HEK293T (cell line): ENCODE data around the gene KCNJ10.

ENCODE experiments used
- CTCF ChIA-PET: fragments of 350-600 bp; formaldehyde crosslinking; extraction: SDS; loops from one replicate; lab custom pipeline; 2021; ENCODE audit warnings: antibody characterized with exemption, inconsistent platforms; lab: Yijun Ruan, JAX
- POLR2A ChIA-PET: fragments of 350-600 bp; formaldehyde crosslinking; extraction: SDS; loops from one replicate; lab custom pipeline; 2020; ENCODE audit warnings: antibody characterized with exemption, inconsistent platforms; lab: Yijun Ruan, JAX
- DNase-seq: peaks from one replicate; pipeline ENCODE4 v3.0.0; 2012; ENCODE audit warnings: mixed read lengths; ENCODE audit errors: extremely low spot score
- ARNT ChIP-seq: fragments of 450-650 bp; IDR thresholded peaks from 2 replicates; pipeline ENCODE4 v1.6.1; 2017; ENCODE audit warnings: mild to moderate bottlenecking
- BHLHE40 ChIP-seq: fragments of 450-650 bp; IDR thresholded peaks from 2 replicates; pipeline ENCODE4 v1.6.1; 2016; ENCODE audit warnings: mild to moderate bottlenecking, moderate library complexity, borderline replicate concordance
- CTBP1 ChIP-seq: fragments of 450-650 bp; IDR thresholded peaks from 2 replicates; pipeline ENCODE4 v1.6.1; 2016; ENCODE audit warnings: borderline replicate concordance
- ELF4 ChIP-seq: fragments of 450-650 bp; IDR thresholded peaks from 2 replicates; pipeline ENCODE4 v1.6.1; 2017; ENCODE audit warnings: antibody characterized with exemption
- FOXA1 ChIP-seq: fragments of 450-650 bp; IDR thresholded peaks from 2 replicates; pipeline ENCODE4 v1.6.1; 2016; ENCODE audit warnings: mild to moderate bottlenecking
- FOXK2 ChIP-seq: fragments of 450-650 bp; IDR thresholded peaks from 2 replicates; pipeline ENCODE4 v1.6.1; 2016; ENCODE audit warnings: mild to moderate bottlenecking
- FOXM1 ChIP-seq: fragments of 450-650 bp; IDR thresholded peaks from 2 replicates; pipeline ENCODE4 v1.6.1; 2017; ENCODE audit warnings: mild to moderate bottlenecking, borderline replicate concordance
- HDGF ChIP-seq: fragments of 450-650 bp; IDR thresholded peaks from 2 replicates; pipeline ENCODE4 v1.6.1; 2017; ENCODE audit warnings: antibody characterized with exemption, borderline replicate concordance
- L3MBTL2 ChIP-seq: fragments of 450-650 bp; conservative IDR thresholded peaks from 2 replicates; pipeline ENCODE4 v1.6.1; 2016; ENCODE audit warnings: mild to moderate bottlenecking
- LEF1 ChIP-seq: fragments of 450-650 bp; IDR thresholded peaks from 2 replicates; pipeline ENCODE4 v1.6.1; 2017; ENCODE audit warnings: mild to moderate bottlenecking, borderline replicate concordance
- NFRKB ChIP-seq: fragments of 450-650 bp; IDR thresholded peaks from 2 replicates; pipeline ENCODE4 v1.6.1; 2016; ENCODE audit warnings: mild to moderate bottlenecking, moderate library complexity
- SP1 ChIP-seq: fragments of 450-650 bp; IDR thresholded peaks from 2 replicates; pipeline ENCODE4 v1.6.1; 2017
- SUZ12 ChIP-seq: fragments of 450-650 bp; IDR thresholded peaks from 2 replicates; pipeline ENCODE4 v1.6.1; 2016; ENCODE audit warnings: mild to moderate bottlenecking
- TARDBP ChIP-seq: fragments of 450-650 bp; IDR thresholded peaks from 2 replicates; pipeline ENCODE4 v1.6.1; 2016
- ZNF384 ChIP-seq: fragments of 450-650 bp; IDR thresholded peaks from 2 replicates; pipeline ENCODE4 v1.6.1; 2016
- TF ChIP-seq, protein P1 (sequence below): fragments of 450-650 bp; IDR thresholded peaks from 2 replicates; pipeline ENCODE4 v1.6.1; 2016

Gene KCNJ10

DNA sequence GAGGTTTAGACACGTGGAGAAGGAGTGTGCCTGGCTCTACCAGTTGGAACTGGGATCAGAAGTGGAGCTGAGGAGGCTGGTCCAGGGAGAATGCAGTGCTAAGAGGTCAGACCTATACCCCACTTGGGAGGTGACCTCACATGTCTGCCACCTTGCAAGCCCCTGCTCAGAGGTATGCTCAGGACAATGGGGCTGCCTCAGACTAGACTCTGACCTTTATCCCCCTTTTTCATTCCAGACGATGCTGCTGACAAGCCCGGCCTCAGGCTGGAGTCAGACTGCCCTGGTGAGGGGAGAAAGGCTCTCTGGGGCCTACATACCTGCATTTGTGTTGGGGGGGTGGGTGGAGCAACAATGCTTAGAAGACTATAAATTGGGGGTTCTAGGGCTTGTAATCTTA is 5.2 kb downstream of the KCNJ10 start:
- no peak for DNase-seq
- ChIA-PET CTCF (interaction anchor here (0.7 kb wide), 1 partner anchor 18 kb away, joined by 4 read pairs; no protein-coding TSS in a partner anchor), POLR2A (interaction anchor here (1.1 kb wide), 1 partner anchor 13 kb away, joined by 5 read pairs; no protein-coding TSS in a partner anchor)
- no peak for TF ChIP-seq SUZ12
- TF ChIP-seq ZNF384, result no peak
- TF ChIP-seq ELF4, result no peak
- TF ChIP-seq TARDBP, result no peak
- no peak for TF ChIP-seq FOXK2
- no peak for TF ChIP-seq ARNT
- TF ChIP-seq FOXA1, result no peak
- TF ChIP-seq LEF1, result no peak
- TF ChIP-seq, protein P1, sequence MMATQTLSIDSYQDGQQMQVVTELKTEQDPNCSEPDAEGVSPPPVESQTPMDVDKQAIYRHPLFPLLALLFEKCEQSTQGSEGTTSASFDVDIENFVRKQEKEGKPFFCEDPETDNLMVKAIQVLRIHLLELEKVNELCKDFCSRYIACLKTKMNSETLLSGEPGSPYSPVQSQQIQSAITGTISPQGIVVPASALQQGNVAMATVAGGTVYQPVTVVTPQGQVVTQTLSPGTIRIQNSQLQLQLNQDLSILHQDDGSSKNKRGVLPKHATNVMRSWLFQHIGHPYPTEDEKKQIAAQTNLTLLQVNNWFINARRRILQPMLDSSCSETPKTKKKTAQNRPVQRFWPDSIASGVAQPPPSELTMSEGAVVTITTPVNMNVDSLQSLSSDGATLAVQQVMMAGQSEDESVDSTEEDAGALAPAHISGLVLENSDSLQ, result no peak
- TF ChIP-seq L3MBTL2, result no peak
- TF ChIP-seq CTBP1, result no peak
- TF ChIP-seq SP1, result no peak
- TF ChIP-seq BHLHE40, result no peak
- no peak for TF ChIP-seq HDGF
- TF ChIP-seq FOXM1, result no peak
- TF ChIP-seq NFRKB, result no peak

DNA sequence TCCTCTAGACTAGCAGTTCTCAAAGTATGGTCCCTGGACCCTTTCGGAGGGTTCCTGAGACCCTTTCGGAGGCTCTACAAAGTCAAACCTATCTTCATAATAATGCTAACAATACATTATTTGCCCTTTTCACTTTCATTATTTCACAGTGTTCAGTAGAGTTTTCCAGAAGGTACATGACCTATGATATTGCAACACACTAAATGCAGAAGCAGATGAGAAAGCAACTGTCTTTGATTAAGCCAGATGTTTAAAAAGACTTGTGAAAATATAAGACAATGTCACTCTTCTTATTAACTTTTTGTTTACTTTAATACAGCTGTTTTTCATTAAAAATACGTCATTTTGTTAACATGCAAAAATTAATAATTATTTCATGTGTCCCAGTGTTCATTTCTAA is 5.8 kb downstream of the KCNJ10 start:
- CTCF ChIA-PET, result interaction anchor here (1.4 to 2.0 kb wide), 2 partner anchors 14 to 21 kb away, joined by 4 to 7 read pairs; no protein-coding TSS in a partner anchor
- no peak for TF ChIP-seq ZNF384
- DNase-seq, result no peak
- POLR2A ChIA-PET, result interaction anchor here (1.1 kb wide), 1 partner anchor 14 kb away, joined by 5 read pairs; no protein-coding TSS in a partner anchor

DNA sequence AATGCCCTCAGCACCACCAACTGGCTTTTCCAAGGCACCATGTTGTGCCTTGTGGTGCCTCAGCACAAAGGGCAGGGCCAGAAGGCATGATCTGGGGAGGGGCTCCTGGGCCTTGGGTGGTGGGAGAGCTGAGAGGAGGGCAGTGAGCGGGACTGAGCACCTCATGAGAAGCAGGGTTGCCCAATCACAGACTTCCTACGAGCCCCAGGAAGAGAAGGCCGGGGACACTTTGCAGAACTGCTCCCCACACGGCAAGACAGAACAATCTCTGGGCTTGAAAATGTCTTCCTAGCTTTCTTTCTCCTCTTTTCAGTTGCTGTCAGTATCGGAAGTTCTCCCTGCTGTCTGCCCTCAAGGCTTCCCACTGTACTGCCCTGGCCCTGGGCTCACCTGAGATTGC is 6.8 kb downstream of the KCNJ10 start:
- ChIA-PET CTCF (interaction anchor here (1.4 to 2.0 kb wide), 2 partner anchors 15 to 22 kb away, joined by 4 to 7 read pairs; no protein-coding TSS in a partner anchor), POLR2A (no interaction called here)
- TF ChIP-seq ELF4, result no peak
- no peak for TF ChIP-seq SP1
- TF ChIP-seq FOXM1, result no peak
- TF ChIP-seq NFRKB, result no peak
- TF ChIP-seq HDGF, result no peak
- TF ChIP-seq FOXK2, result no peak
- TF ChIP-seq CTBP1, result no peak
- TF ChIP-seq BHLHE40, result no peak
- TF ChIP-seq SUZ12, result no peak
- no peak for TF ChIP-seq ZNF384
- no peak for TF ChIP-seq FOXA1
- no peak for TF ChIP-seq TARDBP
- no peak for TF ChIP-seq LEF1
- no peak for TF ChIP-seq ARNT
- TF ChIP-seq, protein P1, result no peak
- no peak for TF ChIP-seq L3MBTL2
- no peak for DNase-seq

DNA sequence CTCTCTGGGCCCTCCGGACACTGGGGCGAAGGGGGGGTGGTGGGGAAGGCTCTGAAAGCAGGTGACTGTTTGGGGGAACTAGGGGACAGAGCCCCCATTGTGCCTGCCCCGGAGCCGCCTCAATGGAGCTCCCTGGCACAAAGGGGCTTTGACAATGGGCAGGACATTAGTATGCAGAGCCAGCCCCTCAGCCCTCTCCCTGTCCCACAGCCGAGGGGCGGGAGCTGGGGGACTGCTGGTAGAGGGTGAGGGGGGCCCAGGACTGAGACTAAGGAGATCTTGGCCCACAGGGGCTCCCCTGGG is 7.8 kb downstream of the KCNJ10 start:
- TF ChIP-seq, protein P1, result no peak
- TF ChIP-seq NFRKB (no peak), LEF1 (no peak), CTBP1 (no peak), SP1 (no peak), ARNT (no peak), ELF4 (no peak)
- DNase-seq, result no peak
- ChIA-PET CTCF (interaction anchor here (2.0 kb wide), 1 partner anchor 16 kb away, joined by 7 read pairs; no protein-coding TSS in a partner anchor), POLR2A (no interaction called here)

DNA sequence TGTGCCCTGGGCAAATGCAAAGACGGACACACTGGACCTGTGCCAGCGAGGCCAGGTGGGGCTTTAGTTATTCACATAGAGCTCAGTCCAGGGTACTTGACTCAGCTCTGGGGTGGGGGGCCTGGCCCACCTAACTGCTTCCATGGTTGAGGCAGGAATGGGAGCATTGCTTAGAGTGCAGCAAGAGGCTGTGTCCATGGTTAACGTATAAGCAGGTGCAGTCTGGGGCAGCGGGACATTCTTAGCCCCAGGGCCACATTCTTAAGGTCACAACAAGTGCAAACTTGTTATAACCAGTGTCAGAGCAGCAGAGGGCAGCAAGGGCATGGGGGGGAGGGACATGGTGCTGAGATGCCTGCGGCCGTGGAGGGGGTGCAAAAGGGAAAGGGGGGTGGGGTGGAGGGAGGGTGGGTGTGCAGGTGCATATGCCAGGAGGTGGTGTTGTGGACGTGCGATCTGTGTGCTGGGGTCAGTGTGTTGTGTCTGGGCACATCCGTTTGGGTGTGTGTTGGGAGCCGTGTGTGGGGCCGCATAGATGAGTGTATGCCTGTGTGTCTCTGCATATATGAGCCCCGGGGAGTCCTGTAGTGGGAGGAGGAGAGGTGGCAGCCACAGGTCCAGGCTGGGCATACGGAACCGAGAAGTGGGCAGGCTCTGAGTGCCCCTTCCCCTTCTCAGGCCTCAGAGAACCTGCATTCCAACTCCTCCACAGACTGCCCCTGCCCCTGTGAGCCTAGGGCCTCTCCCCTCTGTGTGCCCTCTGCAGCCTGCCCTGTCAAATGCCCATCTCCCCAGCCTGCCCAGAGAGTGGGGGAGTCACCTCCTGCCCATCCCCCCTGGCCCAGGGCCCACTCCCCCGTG is 8.4 kb downstream of the KCNJ10 start:
- DNase-seq, result no peak
- TF ChIP-seq BHLHE40 (no peak), CTBP1 (no peak), SUZ12 (no peak), ZNF384 (no peak), TARDBP (no peak), FOXM1 (no peak), L3MBTL2 (no peak), LEF1 (no peak), HDGF (no peak), ELF4 (no peak), ARNT (no peak), FOXA1 (no peak), NFRKB (no peak)
- TF ChIP-seq, protein P1, result no peak
- ChIA-PET POLR2A (no interaction called here), CTCF (interaction anchor here (1.9 to 2.5 kb wide), 2 partner anchors 15 to 17 kb away, joined by 6 to 7 read pairs; no protein-coding TSS in a partner anchor)
